Stomach (tissue), 4 donors: Measurements from ENCODE around the gene CLSTN2.

Experiments
- EP300 ChIP-seq: sonication (generic); formaldehyde crosslinking; IDR thresholded peaks from one replicate; pipeline ENCODE4 v1.6.1; 2017; ENCODE audit warnings: antibody characterized with exemption
- POLR2A ChIP-seq, 4 donors: fragments of 450-650 bp; IDR thresholded peaks; one replicate each; pipeline ENCODE4 v1.6.1; 2016; ENCODE audit warnings: antibody characterized with exemption in 4 of 4, control low read depth in 2 of 4, mild to moderate bottlenecking in 1 of 4, moderate library complexity in 1 of 4
- POLR2AphosphoS5 ChIP-seq, 3 donors: sonication (generic); formaldehyde crosslinking; IDR thresholded peaks; one replicate each; pipeline ENCODE4 v1.6.1; 2016; ENCODE audit warnings: antibody characterized with exemption in 3 of 3
- TF ChIP-seq, protein P1 (sequence below), 7 experiments: fragments of 450-650 bp in 4 of 7; fragments of 200-600 bp in 3 of 7; sonication (generic) in 3 of 7; IDR thresholded peaks; one replicate each; pipeline ENCODE4 v1.5.1; 2016 to 2019; ENCODE audit warnings: antibody characterized with exemption in 7 of 7, control low read depth in 2 of 7, mild to moderate bottlenecking in 1 of 7

DNA sequence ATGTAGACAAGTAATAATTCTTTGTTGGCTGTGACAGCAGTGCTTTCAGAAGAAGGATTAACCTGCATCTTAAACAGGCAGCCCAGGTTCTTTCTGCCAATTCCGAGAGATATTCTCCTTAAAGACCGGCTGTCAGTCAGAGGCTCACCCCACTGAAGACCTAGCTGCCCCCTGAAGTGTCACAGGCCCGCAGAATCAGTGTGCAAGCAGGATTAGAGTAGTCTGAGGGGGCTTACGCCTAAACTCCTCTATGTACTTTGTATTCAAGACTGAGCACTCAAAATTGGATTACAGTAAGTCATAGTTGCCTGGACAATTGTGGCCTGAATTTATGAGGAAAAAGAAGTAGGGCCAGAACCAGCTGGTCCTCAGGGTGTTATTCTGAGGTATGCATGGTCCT lies 342.9 kb downstream of the CLSTN2 start:
- TF ChIP-seq, protein P1, sequence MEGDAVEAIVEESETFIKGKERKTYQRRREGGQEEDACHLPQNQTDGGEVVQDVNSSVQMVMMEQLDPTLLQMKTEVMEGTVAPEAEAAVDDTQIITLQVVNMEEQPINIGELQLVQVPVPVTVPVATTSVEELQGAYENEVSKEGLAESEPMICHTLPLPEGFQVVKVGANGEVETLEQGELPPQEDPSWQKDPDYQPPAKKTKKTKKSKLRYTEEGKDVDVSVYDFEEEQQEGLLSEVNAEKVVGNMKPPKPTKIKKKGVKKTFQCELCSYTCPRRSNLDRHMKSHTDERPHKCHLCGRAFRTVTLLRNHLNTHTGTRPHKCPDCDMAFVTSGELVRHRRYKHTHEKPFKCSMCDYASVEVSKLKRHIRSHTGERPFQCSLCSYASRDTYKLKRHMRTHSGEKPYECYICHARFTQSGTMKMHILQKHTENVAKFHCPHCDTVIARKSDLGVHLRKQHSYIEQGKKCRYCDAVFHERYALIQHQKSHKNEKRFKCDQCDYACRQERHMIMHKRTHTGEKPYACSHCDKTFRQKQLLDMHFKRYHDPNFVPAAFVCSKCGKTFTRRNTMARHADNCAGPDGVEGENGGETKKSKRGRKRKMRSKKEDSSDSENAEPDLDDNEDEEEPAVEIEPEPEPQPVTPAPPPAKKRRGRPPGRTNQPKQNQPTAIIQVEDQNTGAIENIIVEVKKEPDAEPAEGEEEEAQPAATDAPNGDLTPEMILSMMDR (IDR thresholded peaks at IDR 0.05): no peak
- no peak for TF ChIP-seq POLR2A (IDR thresholded peaks at IDR 0.05)
- no peak for TF ChIP-seq POLR2AphosphoS5 (IDR thresholded peaks at IDR 0.05)
- TF ChIP-seq EP300: no peak
